Astrocyte (in vitro differentiated cells and primary cell): ENCODE measurements around the gene MTRR.

ENCODE experiments used
- CTCF ChIP-seq: IDR thresholded peaks from 2 replicates; pipeline ENCODE4 v1.5.1; 2011; ENCODE audit warnings: low read depth, mild to moderate bottlenecking, inconsistent platforms, low read length, moderate library complexity; ENCODE audit not compliant: insufficient read depth
- EZH2 ChIP-seq: IDR thresholded peaks from 2 replicates; pipeline ENCODE4 v1.6.1; 2012; ENCODE audit warnings: mild to moderate bottlenecking, low read length, inconsistent platforms; ENCODE audit not compliant: insufficient read depth

GRCh38 chr5:7850395-7851239 is 18.3 kb upstream of the MTRR start, which contains the start of gene CFAP90:
- TF ChIP-seq CTCF = peak; percentile 12
- no peak for TF ChIP-seq EZH2
